ENCODE data around the gene TMEM9.

Gene TMEM9

DNA sequence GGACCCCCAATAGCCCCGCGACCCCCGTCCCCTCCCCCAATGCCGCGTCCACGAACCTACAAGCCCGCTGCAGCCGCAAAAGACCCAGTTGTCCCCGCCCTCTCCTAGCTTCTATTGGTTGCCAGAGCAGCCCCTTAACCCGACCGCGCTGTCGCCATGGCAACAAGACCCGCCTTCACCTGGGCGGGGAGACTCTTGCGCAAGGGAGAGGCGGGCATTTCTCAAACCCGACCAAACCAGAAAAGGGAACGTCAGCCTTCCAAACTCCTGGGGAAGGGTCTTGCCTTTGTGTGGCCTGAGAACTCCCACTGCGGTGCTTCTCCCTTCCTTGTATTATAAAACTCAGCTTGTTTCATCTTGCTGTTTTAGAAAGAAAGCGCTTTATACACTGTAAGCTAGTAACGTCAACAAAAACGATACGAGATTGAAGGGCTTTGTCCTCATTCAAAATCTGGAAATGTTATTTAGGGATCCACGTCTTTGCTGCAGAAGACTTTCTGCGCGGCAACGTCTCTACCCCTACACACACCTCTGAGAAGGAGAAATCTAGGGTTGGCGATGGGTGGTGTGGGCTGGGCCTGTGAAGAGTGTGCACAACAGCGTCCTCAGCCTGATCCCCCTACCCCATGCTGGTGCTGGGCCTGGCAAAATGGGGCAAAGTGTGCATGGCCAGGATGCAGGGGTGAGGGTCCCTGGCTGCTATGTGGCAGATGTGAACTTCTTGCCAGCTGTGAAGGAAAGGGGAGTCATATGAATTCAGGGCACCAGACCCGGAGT, at the start of gene TMEM9:
TMEM9 (minus strand) TSS at position 86 of the 777 bp plus-strand sequence. CDS start 551 bp downstream, outside the sequence.
- peak; percentile 99 for DNase-seq (ENCODE audit: low read depth in 2 of 2)

GRCh38 chr1:201198598-201198997, 44.3 kb upstream of the TMEM9 start:
- no peak for DNase-seq (ENCODE audit: low read depth in 2 of 2)

GRCh38 chr1:201194046-201194445, 39.8 kb upstream of the TMEM9 start:
- DNase-seq (ENCODE audit: low read depth in 2 of 2), result no peak

DNA sequence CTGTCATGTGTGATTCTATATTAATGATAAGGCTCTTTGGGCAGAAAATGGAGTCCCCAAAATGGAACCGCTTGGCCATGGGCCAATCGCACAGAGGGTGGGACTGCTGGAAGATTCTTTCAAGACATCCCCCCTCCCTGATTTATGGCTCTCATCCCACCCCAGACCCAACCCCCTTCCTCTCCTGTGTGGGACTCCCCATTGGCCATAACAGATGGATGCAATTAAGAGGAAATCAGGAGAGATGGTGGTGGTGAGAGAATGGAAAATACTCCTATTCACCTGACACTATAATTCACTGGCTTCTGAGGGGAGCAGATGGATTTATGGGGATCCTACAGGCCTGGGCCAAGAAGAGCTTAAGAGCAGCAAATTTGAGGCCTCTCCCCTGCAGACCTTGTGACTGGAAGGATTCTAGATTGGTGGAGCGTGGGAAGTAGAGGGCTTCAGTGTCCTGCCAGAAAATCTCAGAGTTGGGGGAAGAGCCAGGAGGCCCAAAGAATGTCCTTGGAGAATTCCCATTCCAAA, 38.1 kb upstream of the TMEM9 start:
- no peak for DNase-seq (ENCODE audit: low read depth in 2 of 2)

- DNase-seq (ENCODE audit: low read depth in 2 of 2), result peak; percentile 2 to 7
These were observed 37.5 kb upstream of the TMEM9 start for GRCh38 chr1:201191653-201192260.

DNA sequence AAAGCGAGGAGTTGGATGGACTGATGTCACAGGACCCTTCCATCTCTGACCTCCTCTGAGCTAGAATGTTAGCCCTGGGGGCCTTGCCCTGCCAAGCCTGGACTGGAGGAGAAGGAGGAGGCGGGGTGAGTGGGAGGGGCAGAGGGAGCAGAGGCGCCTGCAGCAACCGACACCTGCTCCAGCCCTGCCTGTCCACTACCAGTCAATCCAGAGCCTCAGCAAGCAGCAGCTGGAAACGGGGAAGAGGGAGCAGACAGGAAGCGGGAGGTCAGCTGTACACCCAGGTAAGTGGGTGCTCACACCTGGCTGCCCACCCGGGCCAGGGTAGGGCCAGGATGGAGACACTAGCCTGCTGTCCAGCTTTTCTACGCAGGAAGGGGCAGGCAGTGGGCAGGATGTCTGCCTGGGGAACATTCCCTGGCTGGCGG, 36.4 kb upstream of the TMEM9 start, which contains the start of gene IGFN1:
IGFN1 (plus strand) TSS at position 201 of the 428 bp plus-strand sequence. CDS start 2,470 bp downstream, outside the sequence.
- no peak for DNase-seq (ENCODE audit: low read depth in 2 of 2)

DNA sequence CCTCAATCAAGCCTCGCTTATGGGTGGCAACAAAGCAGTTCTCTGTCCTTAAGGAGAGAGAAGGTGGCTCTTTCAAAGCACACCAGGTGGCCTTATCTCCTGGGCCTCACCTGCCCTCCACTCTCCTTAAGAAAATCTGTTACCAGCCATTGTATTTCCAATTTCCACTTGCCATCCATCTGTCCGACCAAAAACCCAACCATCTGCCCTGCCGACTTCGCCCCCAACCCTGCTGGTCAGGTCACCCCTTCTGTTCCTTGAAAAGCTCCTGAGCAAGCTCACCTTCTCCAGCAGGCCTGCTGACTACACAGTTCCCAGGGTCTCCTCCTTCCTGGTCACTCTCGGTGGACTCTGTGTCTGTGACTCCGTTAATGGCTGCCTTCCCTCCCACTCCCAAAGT, 35.7 kb upstream of the TMEM9 start:
- DNase-seq (ENCODE audit: low read depth in 2 of 2), result no peak

- DNase-seq (ENCODE audit: low read depth in 2 of 2), result no peak
These were observed 34.8 kb upstream of the TMEM9 start for GRCh38 chr1:201189085-201189484.

- DNase-seq (ENCODE audit: low read depth in 2 of 2), result no peak
These were observed 31.9 kb upstream of the TMEM9 start for GRCh38 chr1:201186192-201186591.

DNA sequence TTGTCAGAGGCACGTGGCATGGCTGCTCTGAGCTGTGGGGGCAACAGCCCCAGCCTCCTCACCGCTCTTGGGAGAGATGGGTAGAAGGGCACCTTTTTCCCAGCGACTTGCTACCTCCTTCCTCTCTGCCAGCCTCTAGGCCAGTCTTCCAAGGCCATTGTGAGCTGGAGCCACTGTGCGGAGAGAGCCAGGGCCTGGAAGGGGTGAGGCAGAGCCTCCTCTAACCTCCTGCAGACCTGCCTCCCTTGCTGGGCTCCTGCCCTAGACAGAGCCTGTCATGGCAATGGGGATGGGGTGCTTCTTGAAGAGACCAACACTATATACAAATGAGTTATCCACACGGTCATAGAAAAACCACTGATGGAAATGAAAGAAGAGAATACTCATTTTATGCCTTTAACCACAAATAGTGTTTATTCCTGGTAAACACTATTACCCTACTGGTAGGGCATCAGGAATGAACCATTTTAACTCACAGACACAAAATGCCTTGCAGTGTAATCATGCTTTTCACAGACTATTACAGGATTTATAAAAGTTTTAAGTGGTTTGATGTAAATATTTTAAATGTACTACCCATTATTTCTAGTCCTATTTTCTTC, 31.4 kb upstream of the TMEM9 start:
- DNase-seq (ENCODE audit: low read depth in 2 of 2), result no peak

GRCh38 chr1:201185123-201185453, 30.8 kb upstream of the TMEM9 start:
- DNase-seq (ENCODE audit: low read depth in 2 of 2), result no peak

- no peak for DNase-seq (ENCODE audit: low read depth in 2 of 2)
These were observed 30.2 kb upstream of the TMEM9 start for GRCh38 chr1:201184307-201185122.

GRCh38 chr1:201183753-201184152, 29.5 kb upstream of the TMEM9 start:
- no peak for DNase-seq (ENCODE audit: low read depth in 2 of 2)

- no peak for DNase-seq (ENCODE audit: low read depth in 2 of 2)
These were observed 28.9 kb upstream of the TMEM9 start for GRCh38 chr1:201183209-201183608.

GRCh38 chr1:201181726-201182125, 27.5 kb upstream of the TMEM9 start:
- no peak for DNase-seq (ENCODE audit: low read depth in 2 of 2)

DNA sequence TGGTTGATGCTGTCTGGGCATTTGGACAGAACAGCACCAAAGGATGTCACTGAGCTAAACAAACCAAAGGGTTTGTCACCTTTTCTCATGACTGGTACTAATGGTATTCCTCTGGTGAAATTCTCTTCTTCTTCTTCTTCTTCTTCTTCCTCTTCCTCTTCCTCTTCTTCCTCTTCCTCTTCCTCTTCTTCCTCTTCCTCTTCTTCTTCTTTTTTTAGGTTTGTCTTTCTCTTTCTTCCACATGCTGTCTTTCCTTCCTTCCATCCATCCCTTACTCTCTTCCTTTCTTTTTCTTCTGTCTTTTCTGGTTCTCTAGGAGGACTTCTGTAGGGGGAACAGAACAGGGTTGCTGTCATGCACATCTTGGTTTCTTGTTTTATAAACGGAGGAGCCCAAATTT, 27.0 kb upstream of the TMEM9 start:
- DNase-seq (ENCODE audit: low read depth in 2 of 2), result no peak

- no peak for DNase-seq (ENCODE audit: low read depth in 2 of 2)
These were observed 26.6 kb upstream of the TMEM9 start for GRCh38 chr1:201180901-201181300.

DNA sequence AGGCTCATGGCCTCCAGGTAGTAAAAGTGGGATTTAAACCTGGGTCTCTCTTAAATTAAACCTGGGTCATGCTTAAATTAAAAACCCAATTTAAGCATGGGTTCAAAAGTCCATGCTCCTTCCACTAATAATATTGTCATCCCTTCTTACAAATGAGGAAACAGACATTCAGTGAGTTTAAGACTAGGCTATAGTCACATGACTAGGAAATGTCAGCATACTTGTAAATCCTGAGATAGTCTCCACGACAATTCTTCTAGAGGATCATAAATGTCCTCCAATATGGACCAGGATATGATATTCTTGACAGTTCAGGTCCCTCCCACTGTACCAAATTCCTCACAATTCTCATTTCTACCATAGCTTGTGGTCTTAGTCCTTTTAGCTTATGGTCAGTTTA, 25.9 kb upstream of the TMEM9 start:
- no peak for DNase-seq (ENCODE audit: low read depth in 2 of 2)

GRCh38 chr1:201178718-201179117, 24.4 kb upstream of the TMEM9 start:
- DNase-seq (ENCODE audit: low read depth in 2 of 2), result no peak

- no peak for DNase-seq (ENCODE audit: low read depth in 2 of 2)
These were observed 22.7 kb upstream of the TMEM9 start for GRCh38 chr1:201176940-201177339.

- DNase-seq (ENCODE audit: low read depth in 2 of 2), result no peak
These were observed 21.7 kb upstream of the TMEM9 start for GRCh38 chr1:201175820-201176500.

All from stimulated activated CD4-positive, alpha-beta T cell treated with anti-CD3 and anti-CD28 coated beads, Interleukin-1b, Interleukin-23, amount 100 ng/mL, for 4 hours (primary cell).